Measurements from ENCODE around the gene TBCB.

GRCh38 chr19:36139120-36139472 lies 23.8 kb downstream of the TBCB start:
- TF ChIP-seq GATA2 (IDR thresholded peaks at IDR 0.05; ENCODE audit: low read depth, low read length) (no peak), GATA3 (IDR thresholded peaks at IDR 0.05; ENCODE audit: low read depth, low read length) (no peak)

Measured in SH-SY5Y (cell line).